GM21717 (cell line): ENCODE data around the gene CMTM4.
"Not testable (repeated sequence)": the region's sequence is repeated elsewhere in the genome, so short reads cannot be mapped to it uniquely, and the experiment has no call there.

Source experiments
- ATAC-seq: cut with Tn5 transposase; IDR thresholded peaks from one replicate; pipeline ENCODE4 v1.9.1; 2021; ENCODE audit warnings: mild to moderate bottlenecking, moderate library complexity; ENCODE audit not compliant: unreplicated experiment

Gene CMTM4

DNA sequence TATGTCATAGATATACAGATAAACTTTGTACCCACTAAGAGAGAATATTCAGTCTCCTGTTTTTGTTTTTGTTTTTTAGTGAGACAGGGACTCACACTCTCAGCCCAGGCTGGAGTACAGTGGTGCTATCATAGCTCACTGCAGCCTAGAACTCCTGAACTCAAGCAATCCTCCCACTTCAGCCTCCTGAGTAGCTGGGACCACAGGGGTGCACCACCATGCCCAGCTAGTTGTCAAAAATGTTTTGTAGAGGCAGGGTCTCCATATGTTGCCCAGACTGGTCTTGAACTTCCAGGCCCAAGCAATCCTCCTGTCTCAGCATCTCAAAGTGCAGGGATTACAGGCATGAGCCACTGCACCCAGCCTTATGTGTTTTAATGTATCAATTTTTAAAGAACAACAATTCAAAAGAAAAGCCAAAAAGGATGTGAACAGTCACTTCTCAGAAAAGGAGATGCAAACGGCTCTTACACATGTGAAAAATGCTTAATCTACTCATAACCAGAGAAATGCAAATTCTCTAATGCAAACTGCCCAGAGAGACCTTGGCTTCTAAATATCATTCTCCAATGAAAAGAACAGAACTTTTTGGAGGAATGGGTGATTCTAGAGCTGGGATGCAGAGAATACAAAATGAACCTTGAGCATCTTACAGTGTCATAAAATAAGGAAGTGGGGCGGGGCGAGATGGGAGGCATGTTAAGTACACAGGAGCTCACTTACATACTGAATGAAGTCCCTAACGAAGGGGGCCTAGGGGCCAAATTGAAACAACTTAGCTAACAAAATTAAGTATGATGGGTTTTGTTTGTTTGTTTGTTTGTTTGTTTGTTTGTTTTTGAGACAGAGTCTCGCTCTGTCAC, 99.3 kb downstream of the CMTM4 start:
- no peak for ATAC-seq

DNA sequence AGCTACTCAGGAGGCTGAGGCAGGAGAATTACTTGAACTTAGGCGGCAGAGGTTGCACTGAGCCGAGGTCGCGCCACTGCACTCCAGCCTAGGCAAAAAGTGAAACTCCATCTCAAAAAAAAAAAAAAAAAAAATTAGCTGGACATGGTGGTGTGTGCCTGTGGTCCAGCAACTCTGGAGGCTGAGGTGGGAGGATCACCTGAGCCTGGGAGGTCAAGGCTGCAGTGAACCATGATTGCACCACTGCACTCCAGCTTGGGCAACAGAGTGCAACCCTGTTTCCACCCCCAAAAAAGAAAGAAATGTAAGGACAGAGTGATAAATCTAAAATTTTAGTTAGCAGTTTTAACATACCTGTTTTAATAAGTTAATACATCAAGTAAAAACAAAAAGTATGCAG, 100.0 kb downstream of the CMTM4 start:
- ATAC-seq: not testable (repeated sequence)

DNA sequence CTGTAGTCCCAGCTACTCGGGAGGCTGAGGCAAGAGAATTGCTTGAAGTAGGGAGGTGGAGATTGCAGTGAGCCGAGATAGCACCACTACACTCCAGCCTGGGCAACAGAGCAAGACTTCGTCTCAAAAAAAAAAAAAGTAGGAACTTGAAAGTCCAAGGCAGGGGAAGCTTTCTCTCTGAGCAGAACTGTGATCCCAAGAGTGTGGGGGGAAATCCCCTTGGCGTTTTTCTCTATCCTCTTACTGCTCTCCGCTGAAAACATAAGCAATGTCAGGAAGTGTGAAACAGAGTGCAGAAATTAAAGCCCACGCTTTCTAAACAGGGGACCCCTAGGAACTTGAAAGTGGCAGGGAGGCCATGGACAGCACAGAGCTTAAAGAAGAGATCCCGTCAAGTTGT, 101.8 kb downstream of the CMTM4 start:
- no peak for ATAC-seq

DNA sequence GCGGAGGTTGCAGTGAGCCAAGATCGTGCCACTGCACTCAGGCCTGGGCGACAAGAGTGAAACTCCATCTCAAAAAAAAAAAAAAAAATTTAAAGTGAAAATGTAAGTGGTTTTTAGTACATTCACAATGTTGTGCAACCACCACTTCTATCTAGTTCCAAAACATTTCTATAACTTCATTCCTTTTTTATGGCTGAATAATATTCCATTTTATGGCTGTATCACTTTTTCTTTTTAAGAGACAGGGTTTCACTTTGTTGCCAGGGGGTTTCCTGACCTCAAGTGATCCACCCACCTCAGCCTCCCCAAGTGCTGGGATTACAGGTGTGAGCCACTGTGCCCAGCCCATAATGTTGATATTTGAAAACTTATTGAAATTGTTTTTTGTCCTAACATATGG, 103.7 kb downstream of the CMTM4 start:
- no peak for ATAC-seq

DNA sequence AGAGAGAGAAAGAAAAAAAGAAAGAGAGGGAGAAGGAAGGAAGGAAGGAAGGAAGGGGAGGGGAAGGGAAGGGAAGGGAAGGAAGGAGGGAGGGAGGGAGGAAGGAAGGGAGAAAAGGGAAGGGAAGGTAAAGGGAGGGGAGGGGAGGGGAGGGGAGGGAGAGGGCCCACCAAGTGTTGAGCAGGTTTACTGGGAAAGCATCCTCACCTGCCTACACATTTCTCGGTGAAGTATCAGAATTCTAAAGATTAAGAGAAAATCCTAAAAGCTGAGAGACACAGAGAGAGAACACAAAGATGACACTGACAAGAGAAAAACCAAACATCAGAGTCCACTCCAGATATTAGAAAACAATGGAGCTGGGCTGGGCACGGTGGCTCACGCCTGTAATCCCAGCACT, 104.3 kb downstream of the CMTM4 start:
- no peak for ATAC-seq

DNA sequence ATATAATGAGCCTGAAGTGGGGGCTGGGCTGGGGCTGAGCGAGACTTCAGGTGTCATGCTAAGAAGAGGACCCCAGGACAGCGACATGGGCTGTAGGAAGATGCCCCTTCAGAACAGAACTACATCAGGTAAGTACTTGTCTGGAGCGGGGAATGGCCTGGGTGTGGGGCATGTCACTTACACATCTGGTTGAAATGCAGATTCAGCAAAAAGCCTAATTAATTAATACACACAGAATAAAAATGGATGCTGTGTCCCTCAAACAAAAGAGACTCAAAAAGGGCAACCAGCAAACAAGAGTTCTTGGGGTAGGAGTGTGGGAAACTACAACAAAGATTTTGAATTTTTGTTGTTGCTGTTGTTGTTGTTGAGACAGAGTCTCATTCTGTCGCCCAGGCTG, 105.5 kb downstream of the CMTM4 start:
- no peak for ATAC-seq

DNA sequence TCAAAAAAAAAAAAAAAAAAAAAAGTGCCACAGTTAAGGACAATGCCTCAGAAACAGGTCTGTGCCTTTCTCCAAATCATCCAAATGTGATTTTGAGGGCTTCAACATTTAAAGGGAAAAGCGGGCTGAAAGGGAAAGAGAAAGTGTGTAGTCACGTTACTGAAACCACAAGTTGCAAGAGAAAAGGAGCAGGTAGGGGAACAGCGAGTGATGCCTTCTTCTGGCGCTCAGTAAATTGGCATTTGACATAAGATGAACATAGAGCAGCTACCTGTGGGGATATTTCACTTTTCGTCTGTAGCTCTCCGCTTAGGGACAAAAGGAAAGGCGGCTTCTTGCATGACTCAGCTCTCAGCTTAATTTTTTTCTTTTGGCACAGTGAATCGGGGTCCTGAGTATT, 106.2 kb downstream of the CMTM4 start:
- ATAC-seq: no peak

DNA sequence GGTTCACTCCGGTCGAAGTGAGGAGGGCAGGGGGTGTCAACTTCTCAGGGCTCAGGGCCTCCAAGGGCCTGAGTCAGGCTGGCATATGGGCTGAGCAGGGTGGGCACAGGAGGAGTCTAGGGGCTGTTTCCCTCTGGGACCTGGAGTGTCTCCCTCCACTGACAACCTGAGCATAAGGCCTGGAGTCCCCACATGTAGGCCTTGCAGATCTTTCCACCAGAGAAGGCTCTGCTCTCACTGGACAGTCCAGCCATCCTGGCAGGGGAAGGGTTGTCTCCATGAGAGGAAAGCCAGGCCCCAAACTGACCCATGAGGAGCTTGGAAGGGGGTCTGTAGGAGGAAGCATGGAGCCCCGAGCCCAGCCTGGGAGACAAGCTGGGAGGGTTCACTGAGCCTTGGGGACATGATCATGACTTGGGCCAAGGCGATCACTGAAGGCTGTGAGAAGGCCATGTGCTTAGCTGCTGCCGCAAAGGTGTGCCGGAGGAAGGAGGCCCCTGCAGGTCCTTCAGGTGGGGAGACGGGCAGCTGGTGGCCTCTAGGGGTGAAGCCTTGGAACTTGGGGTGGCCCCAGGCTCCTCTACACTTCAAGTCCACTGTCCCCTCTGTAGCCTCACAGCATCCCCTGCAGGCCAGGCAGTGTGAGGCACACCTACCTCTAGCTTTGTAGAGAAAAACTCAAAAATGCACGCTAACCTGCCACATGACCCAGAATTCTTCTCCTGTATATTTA, 107.4 kb downstream of the CMTM4 start:
- ATAC-seq: no peak

DNA sequence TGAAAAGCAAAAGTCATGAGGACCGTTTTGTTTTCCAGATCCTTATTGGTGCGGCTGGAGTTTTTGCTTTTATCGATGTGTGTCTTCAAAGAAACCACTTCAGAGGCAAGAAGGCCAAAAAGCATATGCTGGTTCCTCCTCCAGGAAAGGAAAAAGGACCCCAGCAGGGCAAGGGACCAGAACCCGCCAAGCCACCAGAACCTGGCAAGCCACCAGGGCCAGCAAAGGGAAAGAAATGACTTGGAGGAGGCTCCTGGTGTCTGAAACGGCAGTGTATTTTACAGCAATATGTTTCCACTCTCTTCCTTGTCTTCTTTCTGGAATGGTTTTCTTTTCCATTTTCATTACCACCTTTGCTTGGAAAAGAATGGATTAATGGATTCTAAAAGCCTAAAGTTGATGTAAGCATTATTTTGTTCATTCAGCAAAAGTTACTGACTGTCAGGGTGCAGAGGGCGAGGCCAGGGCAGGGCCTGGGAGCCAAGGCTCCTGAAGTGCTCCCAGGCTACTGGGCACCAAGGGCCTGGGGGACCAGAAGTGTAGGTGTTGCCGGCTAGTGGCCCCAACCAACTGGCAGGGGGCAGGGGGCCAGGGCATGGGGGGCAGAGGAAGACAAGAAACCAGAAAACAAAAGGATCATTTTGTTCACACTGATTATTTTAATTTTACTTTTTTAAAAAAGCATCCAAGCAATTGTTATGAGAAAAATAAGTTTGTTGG, 108.5 kb downstream of the CMTM4 start:
- no peak for ATAC-seq

DNA sequence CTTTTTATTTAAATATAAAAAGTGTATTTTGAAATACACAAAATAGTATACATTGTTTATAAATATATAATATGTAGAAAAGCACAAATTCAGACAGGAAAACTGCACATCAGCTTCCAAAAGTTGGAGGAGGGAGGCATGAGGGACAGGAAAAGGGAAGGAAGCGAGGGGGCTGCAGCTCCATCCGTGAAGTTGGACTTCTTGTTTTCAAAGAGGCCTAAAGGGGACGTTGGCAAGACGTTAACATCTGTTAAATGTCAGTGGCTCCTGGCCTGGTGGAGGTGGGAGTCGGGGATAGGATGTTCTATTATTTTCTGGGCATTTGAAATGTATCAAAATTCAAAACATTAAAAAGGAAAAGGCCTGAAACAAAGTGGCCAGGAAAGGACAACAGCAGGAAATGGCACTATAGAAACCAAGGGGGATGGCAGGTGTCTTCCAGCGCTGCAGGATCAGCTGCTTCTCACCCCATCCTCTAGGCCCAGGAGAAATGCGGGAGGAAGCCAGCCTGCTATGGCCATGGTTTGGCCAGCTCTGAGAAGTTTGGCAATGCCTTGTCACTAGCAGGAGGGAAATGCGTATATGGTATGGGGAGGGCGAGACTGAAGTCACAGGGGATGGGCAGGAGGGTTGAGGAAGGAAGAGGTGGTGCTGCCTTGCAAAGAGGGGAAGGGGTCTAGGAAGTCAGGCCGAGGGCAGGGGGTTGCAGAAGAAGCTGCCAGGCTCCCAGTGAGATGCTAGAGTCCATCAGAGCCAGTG, 110.9 kb downstream of the CMTM4 start:
- ATAC-seq: no peak

DNA sequence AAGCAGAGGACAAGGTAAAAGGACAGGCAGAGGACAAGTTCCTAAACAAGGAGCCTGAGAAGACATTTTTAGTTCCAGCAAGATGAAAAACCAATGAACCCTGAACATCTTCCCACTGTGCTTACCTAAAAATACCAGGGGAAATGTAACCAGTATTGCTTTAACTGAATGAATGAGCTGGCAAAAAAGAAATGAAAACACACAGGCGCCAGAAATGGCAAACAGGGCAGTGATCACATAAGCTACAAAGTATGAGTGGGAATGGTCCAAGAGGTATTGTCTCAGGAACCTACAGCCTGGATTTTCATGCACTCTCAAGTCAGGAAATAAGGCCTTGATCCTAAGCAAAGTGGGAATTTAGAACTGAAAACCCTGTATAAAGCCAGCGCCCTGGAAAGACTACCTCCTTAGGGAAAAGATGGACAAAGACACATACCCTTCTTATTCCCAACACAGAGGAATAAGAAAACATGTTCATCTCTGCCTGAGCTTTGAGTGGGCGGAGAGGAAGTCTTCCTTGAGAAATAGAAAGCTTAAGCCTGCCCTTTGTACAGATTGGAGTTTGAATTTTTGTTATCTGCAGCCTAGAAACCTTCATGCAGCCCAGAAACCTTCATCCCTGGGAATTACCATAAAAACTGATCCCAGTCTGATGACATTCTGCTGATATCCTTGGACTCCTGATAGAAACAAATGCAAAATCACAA, 115.1 kb downstream of the CMTM4 start:
- ATAC-seq: no peak

DNA sequence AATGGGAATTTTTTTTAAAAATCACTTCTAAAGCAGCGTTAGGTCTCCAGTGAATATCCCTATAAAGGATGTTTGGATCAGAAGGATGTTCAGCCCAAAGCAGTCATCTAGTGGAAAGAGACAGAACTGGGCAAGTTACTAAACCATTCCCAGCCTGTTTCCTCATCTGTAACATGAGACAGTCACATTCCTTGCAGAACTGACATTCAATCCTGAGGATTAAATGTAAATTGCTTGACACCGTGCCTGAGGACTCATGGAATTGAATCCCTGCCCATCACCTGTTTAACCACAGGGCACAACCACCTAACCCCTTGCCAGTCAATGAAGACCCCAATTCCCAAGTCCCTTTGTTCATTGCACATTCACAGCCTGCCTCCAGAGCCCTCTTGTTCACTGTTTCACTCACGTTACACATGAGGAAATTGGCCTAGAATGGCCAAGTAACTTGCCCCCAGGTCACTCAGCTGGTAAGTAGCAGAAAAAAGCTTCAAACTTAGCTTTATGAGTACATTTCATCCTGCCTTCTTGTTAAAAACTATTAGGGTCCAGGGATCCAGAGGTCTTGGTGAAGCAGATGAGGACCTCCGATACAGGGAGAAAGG, 115.8 kb downstream of the CMTM4 start:
- no peak for ATAC-seq

DNA sequence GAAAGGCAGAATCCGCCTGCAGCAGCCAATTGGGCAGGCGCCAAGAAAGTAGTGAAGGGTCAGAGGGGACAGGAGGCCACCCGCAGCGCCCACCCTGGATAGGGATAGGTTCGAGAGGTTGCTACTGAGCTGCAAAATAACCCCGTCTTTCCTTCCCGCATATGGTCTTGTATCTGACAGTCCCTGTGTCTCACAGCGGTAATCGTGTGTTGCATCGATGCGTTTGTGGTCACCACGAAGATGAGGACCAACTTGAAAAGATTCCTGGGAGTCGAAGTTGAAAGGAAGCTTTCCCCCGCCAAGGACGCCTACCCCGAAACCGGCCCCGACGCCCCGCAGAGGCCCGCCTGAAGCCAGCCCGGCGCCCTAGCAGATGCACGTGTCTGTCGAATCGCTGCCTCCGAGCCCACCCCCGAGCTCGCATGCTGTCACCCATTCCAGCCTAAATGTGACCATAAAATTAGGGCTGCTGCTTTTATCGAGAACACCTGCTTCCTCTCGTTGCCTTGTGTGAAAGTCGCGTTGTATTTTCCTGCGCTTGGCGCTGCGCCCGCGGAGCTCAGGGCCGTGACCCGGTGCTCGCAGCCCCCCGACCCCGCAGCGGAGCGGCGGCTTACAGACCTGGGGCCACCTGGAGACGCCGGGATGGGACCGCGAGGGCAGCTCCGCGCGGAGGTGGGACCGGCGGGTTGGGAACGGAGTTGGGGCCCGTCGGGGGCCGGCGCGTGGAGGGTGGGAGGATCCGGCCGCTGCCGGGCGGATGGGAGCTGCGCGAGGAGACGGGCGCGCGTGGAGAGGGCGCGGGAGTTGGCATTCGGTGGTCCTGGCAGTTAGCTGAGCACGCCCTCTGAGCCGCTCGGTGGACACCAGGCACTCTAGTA, 117.7 kb downstream of the CMTM4 start, which contains the start of gene CMTM2:
TSS of gene CMTM2 (plus strand) at position 813 of the 881 bp plus-strand sequence. CDS start 145 bp downstream, outside the sequence.
- no peak for ATAC-seq

DNA sequence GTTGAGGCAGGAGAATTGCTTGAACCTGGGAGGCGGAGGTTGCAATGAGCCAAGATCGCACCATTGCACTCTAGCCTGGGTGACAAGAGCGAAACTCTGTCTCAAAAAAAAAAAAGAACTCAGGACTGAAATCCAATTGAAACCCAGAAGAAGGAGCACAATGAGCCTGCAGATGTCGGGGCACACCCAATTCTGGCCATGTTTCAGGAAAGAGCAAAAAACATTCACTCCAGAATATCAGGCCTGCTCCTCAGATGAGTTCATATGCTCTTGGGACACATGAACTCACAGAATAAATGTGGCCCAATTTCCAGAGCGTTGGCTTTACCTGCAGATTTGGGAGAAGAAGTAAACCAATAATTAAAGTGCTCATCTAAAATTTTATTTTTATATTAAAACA, 120.2 kb downstream of the CMTM4 start:
- no peak for ATAC-seq

DNA sequence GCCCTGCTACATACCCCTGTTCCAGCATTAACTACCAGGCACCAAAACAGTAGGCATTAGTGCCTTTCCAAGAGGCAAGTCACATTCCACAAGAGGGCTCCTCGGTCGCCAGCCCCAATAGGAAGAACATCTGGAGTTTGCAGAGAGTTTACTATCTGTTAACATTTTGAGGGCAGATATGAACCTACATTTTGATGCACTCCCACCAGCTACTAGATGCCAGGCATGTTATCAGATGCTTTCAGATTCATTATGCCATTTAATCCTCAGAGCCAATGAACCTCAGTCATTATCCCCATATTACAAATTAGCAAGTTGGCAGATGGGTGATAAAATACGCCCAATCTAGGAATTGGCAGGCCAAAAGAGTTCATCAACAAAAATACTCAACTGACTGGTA, 121.5 kb downstream of the CMTM4 start:
- ATAC-seq: no peak

DNA sequence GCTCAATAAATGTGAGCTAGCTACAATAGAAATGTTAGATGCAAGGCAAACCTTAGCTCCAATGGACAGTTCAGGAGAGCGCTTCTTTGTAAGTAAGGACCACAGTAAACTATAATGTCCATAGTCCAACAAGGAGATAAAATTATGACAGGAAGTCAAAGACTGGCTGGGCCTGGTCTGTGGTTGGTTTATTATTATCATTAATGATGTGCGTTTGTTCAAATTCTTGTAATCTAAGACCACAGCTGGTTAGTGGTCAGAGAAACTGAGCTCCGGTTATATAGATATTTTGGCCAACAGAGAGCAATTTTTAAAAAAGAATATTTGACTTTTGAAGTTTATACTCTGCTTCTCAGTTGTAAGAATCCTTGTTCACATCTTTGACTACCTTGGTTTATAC, 122.0 kb downstream of the CMTM4 start:
- no peak for ATAC-seq

DNA sequence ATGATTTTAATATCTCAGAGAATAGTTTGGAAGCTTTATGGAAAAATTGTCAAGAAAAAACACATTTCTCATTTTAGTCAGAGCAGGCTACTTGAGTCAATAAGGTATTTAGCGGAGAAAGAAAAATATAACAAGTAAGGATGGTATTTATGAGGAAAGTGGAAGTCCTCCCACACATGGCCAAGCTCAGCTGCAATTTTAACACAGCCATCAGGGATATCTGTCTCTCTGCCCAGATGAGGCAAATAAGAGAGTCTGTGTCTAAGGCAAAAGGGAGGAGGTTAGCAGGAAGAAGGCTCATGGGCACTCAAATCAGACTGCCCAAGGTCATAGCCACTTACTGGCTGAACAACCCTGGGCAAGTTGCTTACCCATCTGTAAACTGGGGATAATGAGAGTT, 122.5 kb downstream of the CMTM4 start:
- ATAC-seq: no peak

DNA sequence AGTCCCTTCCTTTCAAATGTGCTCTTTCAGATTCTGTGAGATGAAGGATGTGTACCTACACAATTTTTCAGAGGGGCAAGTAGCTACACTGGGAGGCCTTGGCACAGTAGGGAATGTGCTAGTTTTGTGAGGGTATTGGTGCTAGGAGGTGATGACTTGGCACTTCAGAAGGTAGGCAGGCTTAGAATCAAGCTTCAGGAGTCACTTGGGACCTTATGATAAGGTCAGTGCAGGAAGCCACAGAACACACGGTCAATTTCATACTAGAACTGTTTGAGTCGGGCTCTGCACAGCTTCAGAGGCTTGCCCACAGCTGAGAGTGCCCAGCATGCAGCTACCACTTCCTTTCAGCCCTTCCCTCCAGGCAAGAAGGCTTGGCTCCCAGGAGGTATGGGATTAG, 124.2 kb downstream of the CMTM4 start:
- ATAC-seq: no peak
